K562 (cell line): ENCODE measurements around the gene E2F2. TPM values are rescaled to one million over a fixed set of nuclear protein-coding genes. Genes with fewer than 3 reads are reported as not detected.

Source experiments
- ARHGAP35 ChIP-seq: fragments of 450-650 bp; IDR thresholded peaks from 2 replicates; pipeline ENCODE4 v1.6.1; 2018; ENCODE audit not compliant: partially characterized antibody
- CBX5 ChIP-seq: IDR thresholded peaks from 2 replicates; pipeline ENCODE4 v1.6.1; 2014; ENCODE audit warnings: low read depth, borderline replicate concordance
- CCAR2 ChIP-seq: fragments of 200-400 bp; formaldehyde crosslinking; IDR thresholded peaks from 2 replicates; pipeline ENCODE4 v1.6.1; 2017; ENCODE audit warnings: mild to moderate bottlenecking, low read depth, low read length
- FOXJ3 ChIP-seq: sonication (generic); formaldehyde crosslinking; IDR thresholded peaks from 2 replicates; pipeline ENCODE4 v1.4.0; 2020; ENCODE audit warnings: mild to moderate bottlenecking, missing genetic modification reagents
- HNRNPH1 ChIP-seq: fragments of 200-400 bp; formaldehyde crosslinking; optimal IDR thresholded peaks from 2 replicates; pipeline ENCODE3; 2017; ENCODE audit warnings: low read depth, mild to moderate bottlenecking, low read length, moderate library complexity
- IRF2 ChIP-seq: sonication (generic); formaldehyde crosslinking; IDR thresholded peaks from 2 replicates; pipeline ENCODE4 v1.8.1; 2022; ENCODE audit warnings: mild to moderate bottlenecking, missing genetic modification reagents
- MTA2 ChIP-seq: fragments of 450-650 bp; IDR thresholded peaks from 2 replicates; pipeline ENCODE4 v1.6.1; 2016; ENCODE audit warnings: low read depth
- NCOA2 ChIP-seq, 2 experiments: fragments of 450-650 bp; IDR thresholded peaks; 2 replicates each; pipeline ENCODE4 v1.6.1; 2018; ENCODE audit warnings: mild to moderate bottlenecking in 2 of 2, moderate library complexity in 1 of 2; ENCODE audit not compliant: partially characterized antibody in 2 of 2
- NFE2L1 ChIP-seq: fragments of 450-650 bp; IDR thresholded peaks from 2 replicates; pipeline ENCODE4 v1.6.1; 2016; ENCODE audit warnings: missing genetic modification characterization, low read depth, mild to moderate bottlenecking, missing compliant biosample characterization, moderate library complexity, borderline replicate concordance
- NONO ChIP-seq, 2 experiments: fragments of 200-400 bp in 1 of 2; fragments of 450-650 bp in 1 of 2; formaldehyde crosslinking in 1 of 2; IDR thresholded peaks; 2 replicates each; pipeline ENCODE4 v1.6.1; 2017; ENCODE audit warnings: low read depth in 2 of 2, mild to moderate bottlenecking in 2 of 2, moderate library complexity in 2 of 2, low read length in 1 of 2
- POLR2A ChIP-seq: fragments of 450-650 bp; conservative IDR thresholded peaks from 2 replicates; pipeline ENCODE4 v1.6.1; 2016
- RCOR1 ChIP-seq, 2 experiments: IDR thresholded peaks; 2 replicates each; pipeline ENCODE4 v1.6.1; 2012; ENCODE audit warnings: low read depth in 2 of 2, low read length in 2 of 2, borderline replicate concordance in 1 of 2, improper control_type of control experiment in 1 of 2
- SMAD4 ChIP-seq: fragments of 250-450 bp; sonication (Bioruptor Pico); conservative IDR thresholded peaks from 2 replicates; pipeline ENCODE4 v1.8.0; 2021; ENCODE audit warnings: inconsistent platforms, mild to moderate bottlenecking, moderate library complexity
- SRSF3 ChIP-seq: fragments of 200-400 bp; formaldehyde crosslinking; IDR thresholded peaks from 2 replicates; pipeline ENCODE4 v1.6.1; 2016; ENCODE audit warnings: mild to moderate bottlenecking, low read length, moderate library complexity; ENCODE audit not compliant: insufficient read depth
- TEAD1 ChIP-seq, 2 experiments: fragments of 450-650 bp in 1 of 2; sonication (generic) in 1 of 2; formaldehyde crosslinking; IDR thresholded peaks; 2 replicates each; pipeline versions ENCODE4 v1.4.0 to v1.8.0; 2020 to 2022; ENCODE audit warnings: mild to moderate bottlenecking in 2 of 2, missing genetic modification reagents in 1 of 2
- TRIM28 ChIP-seq: fragments of 450-650 bp; IDR thresholded peaks from 2 replicates; pipeline ENCODE4 v1.6.1; 2017
- TSC22D4 ChIP-seq: fragments of 450-650 bp; IDR thresholded peaks from 2 replicates; pipeline ENCODE4 v1.6.1; 2016; ENCODE audit warnings: missing genetic modification characterization, missing biosample characterization, control low read depth
- XRCC3 ChIP-seq: fragments of 450-650 bp; IDR thresholded peaks from 2 replicates; pipeline ENCODE4 v1.6.1; 2017; ENCODE audit warnings: mild to moderate bottlenecking, moderate library complexity
- ZKSCAN1 ChIP-seq: fragments of 150-350 bp; IDR thresholded peaks from 2 replicates; pipeline ENCODE4 v1.6.1; 2016; ENCODE audit warnings: low read depth, low read length
- ZNF316 ChIP-seq: fragments of 450-650 bp; IDR thresholded peaks from 2 replicates; pipeline ENCODE4 v1.6.1; 2016
- ZZZ3 ChIP-seq: fragments of 450-650 bp; IDR thresholded peaks from 2 replicates; pipeline ENCODE4 v1.6.1; 2016; ENCODE audit warnings: antibody characterized with exemption, mild to moderate bottlenecking, moderate library complexity
- polyA plus RNA-seq, 8 experiments: library from polyadenylated mRNA; depleted of rRNA in 4 of 8; stranded (reverse) in 5 of 8; unstranded in 3 of 8; fragments of >200 nt; fragmentation: Nextera tagmentation in 2 of 8; fragmentation: Illumina TruSeq in 1 of 8; extraction: Ambion mirVana in 2 of 8; extraction: Trizol in 1 of 8; gene quantifications; 2 replicates each; pipeline versions ENCODE4 v1.2.1 to v1.2.3, GENCODE V29; 2011 to 2014; ENCODE audit warnings: inconsistent platforms in 1 of 8, missing spikeins in 1 of 8
- total RNA-seq, 7 experiments: library from RNA; depleted of rRNA in 6 of 7; stranded (reverse); fragments of >200 nt in 6 of 7; fragmentation: Illumina TruSeq in 2 of 7; extraction: Trizol in 2 of 7; gene quantifications; 2 replicates each; pipeline versions ENCODE4 v1.2.1 to v1.2.3, GENCODE V29; 2011 to 2021; ENCODE audit warnings: low replicate concordance in 1 of 7
- TF ChIP-seq, protein P1 (sequence below): IDR thresholded peaks from 2 replicates; pipeline ENCODE4 v1.6.1; 2011; ENCODE audit not compliant: insufficient read length; ENCODE audit errors: extremely low read depth
- TF ChIP-seq, protein P2 (sequence below): sonication (generic); formaldehyde crosslinking; IDR thresholded peaks from 2 replicates; pipeline ENCODE4 v1.9.0; 2022; ENCODE audit warnings: mild to moderate bottlenecking, missing genetic modification reagents
- TF ChIP-seq, protein P3 (sequence below): fragments of 250-450 bp; sonication (Bioruptor Pico); IDR thresholded peaks from 2 replicates; pipeline ENCODE4 v1.5.1; 2021; ENCODE audit warnings: mild to moderate bottlenecking

The E2F2 gene
- total and polyA plus RNA-seq, 9 of the 15 experiments (the other 6 are each of a cell fraction or from before 2014, with no cell fraction given): 3.1 to 25.3 (median 11.4) TPM

DNA sequence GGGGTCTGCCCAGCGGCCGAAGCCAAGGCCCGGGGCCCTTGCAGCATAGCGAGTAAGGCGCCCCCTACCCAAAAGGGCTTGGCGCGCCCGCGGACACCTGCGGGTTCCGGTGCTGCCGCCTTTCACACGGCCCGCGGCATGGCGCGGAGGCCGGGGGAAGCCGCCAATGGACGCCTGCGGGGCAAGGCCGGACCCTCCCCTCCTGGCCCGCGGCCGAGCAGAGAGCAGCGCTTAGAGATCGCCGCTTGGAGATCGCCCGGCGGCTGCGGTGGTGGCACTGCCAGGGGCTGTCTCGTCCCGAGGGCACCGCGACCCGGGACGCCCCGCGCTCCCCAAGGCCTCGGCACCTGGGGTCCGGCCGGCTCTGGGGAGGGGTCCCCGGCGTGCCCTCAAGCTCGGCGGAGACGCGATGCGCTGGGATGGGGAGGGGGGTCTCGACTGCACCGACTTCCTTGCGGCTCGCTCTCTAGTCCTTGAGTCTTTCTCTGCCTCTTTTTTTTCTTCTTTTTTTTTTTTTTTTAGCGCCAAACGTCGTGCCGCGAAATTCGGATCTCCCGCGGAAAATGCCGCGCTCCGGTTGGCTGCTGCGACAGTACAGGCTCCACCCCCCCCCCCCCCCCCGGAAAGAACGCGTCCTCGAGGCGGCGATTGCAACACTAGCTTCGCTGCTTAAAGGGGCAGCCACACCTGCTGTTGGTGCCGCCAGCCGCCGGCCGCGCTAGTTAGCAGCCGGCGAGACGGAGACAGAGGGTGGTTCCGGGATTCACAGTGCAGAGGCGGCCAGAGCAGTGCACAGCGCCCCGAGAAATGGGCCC is at the start of gene E2F2 (continued):
- peak; percentile 26 to 70; a peak in 2 of 4 replicates for TF ChIP-seq RCOR1 (IDR thresholded peaks at IDR 0.05; ENCODE audit: borderline replicate concordance in 1 of 2, low read depth in 2 of 2, low read length in 2 of 2)
- no peak for TF ChIP-seq CCAR2
- no peak for TF ChIP-seq NFE2L1
- no peak for TF ChIP-seq TSC22D4 (tag)
- TF ChIP-seq, protein P1, sequence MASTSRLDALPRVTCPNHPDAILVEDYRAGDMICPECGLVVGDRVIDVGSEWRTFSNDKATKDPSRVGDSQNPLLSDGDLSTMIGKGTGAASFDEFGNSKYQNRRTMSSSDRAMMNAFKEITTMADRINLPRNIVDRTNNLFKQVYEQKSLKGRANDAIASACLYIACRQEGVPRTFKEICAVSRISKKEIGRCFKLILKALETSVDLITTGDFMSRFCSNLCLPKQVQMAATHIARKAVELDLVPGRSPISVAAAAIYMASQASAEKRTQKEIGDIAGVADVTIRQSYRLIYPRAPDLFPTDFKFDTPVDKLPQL: no peak
- TF ChIP-seq SMAD4 (CRISPR knock-in tag): peak; percentile 63; the same call in 1 of the 2 replicates
- no peak for TF ChIP-seq XRCC3
- TF ChIP-seq HNRNPH1: no peak
- TF ChIP-seq, protein P2, sequence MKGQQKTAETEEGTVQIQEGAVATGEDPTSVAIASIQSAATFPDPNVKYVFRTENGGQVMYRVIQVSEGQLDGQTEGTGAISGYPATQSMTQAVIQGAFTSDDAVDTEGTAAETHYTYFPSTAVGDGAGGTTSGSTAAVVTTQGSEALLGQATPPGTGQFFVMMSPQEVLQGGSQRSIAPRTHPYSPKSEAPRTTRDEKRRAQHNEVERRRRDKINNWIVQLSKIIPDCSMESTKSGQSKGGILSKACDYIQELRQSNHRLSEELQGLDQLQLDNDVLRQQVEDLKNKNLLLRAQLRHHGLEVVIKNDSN (CRISPR knock-in tag): no peak
- TF ChIP-seq FOXJ3 (CRISPR knock-in tag): no peak
- TF ChIP-seq ARHGAP35: no peak
- TF ChIP-seq, protein P3, sequence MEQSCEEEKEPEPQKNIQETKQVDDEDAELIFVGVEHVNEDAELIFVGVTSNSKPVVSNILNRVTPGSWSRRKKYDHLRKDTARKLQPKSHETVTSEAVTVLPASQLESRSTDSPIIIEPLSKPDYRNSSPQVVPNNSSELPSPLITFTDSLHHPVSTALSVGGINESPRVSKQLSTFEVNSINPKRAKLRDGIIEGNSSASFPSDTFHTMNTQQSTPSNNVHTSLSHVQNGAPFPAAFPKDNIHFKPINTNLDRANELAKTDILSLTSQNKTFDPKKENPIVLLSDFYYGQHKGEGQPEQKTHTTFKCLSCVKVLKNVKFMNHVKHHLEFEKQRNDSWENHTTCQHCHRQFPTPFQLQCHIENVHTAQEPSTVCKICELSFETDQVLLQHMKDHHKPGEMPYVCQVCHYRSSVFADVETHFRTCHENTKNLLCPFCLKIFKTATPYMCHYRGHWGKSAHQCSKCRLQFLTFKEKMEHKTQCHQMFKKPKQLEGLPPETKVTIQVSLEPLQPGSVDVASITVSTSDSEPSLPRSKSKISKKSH (CRISPR knock-in tag): no peak
- TF ChIP-seq MTA2: no peak
- no peak for TF ChIP-seq ZKSCAN1
- no peak for TF ChIP-seq TEAD1 (CRISPR knock-in tag; IDR thresholded peaks at IDR 0.05)
- TF ChIP-seq POLR2A: peak; percentile 77
- TF ChIP-seq SRSF3: peak; percentile 88; the same call in 1 of the 2 replicates
- no peak for TF ChIP-seq TRIM28
- TF ChIP-seq ZNF316: no peak
- no peak for TF ChIP-seq IRF2 (CRISPR knock-in tag)
- TF ChIP-seq ZZZ3: no peak
- no peak for TF ChIP-seq NCOA2 (IDR thresholded peaks at IDR 0.05; ENCODE audit: partially characterized antibody in 2 of 2)
- TF ChIP-seq NONO (IDR thresholded peaks at IDR 0.05; ENCODE audit: low read depth in 2 of 2, low read length in 1 of 2): peak in 1 of 2 experiments; percentile 72; a peak in 2 of 4 replicates
- TF ChIP-seq CBX5: no peak; the same call in 1 of the 2 replicates
